DOHH2 (cell line): ENCODE measurements around the gene SUFU.

Experiments used
- H3F3A ChIP-seq: fragments of 200-600 bp; sonication (generic), shearing (Covaris generic); 2 replicates; pipeline ENCODE4 v1.6.0; 2016; ENCODE audit warnings: antibody characterized with exemption, mild to moderate bottlenecking; ENCODE audit not compliant: control insufficient read depth, insufficient read depth
- H3K27ac ChIP-seq: fragments of 200-600 bp; sonication (generic); 2 replicates; pipeline ENCODE4 v1.5.1; 2014; ENCODE audit warnings: low read depth, mild to moderate bottlenecking, low read length, moderate library complexity
- H3K27me3 ChIP-seq: fragments of 200-600 bp; sonication (generic); 2 replicates; pipeline ENCODE4 v1.6.1; 2014; ENCODE audit warnings: mild to moderate bottlenecking, low read length, mixed read lengths; ENCODE audit not compliant: control insufficient read depth
- H3K36me3 ChIP-seq: fragments of 200-600 bp; sonication (generic); 2 replicates; pipeline ENCODE4 v1.6.1; 2014; ENCODE audit warnings: mild to moderate bottlenecking, low read length, moderate library complexity, mixed read lengths; ENCODE audit not compliant: control insufficient read depth
- H3K4me1 ChIP-seq: fragments of 200-600 bp; sonication (generic); 2 replicates; pipeline ENCODE4 v1.6.1; 2014; ENCODE audit warnings: mild to moderate bottlenecking, low read length, mixed read lengths; ENCODE audit not compliant: control insufficient read depth
- H3K4me2 ChIP-seq: fragments of 200-600 bp; sonication (generic); 2 replicates; pipeline ENCODE4 v1.6.0; 2014; ENCODE audit warnings: mild to moderate bottlenecking, low read length, moderate library complexity
- H3K4me3 ChIP-seq: fragments of 200-600 bp; sonication (generic); 2 replicates; pipeline ENCODE4 v1.5.1; 2014; ENCODE audit warnings: mild to moderate bottlenecking, low read length, mixed read lengths
- H3K79me2 ChIP-seq: fragments of 200-600 bp; sonication (generic); 2 replicates; pipeline ENCODE4 v1.6.1; 2014; ENCODE audit warnings: mild to moderate bottlenecking, low read length, mixed read lengths; ENCODE audit not compliant: control insufficient read depth
- H3K9me2 ChIP-seq: fragments of 200-600 bp; sonication (generic); replicated peaks from 2 replicates; pipeline ENCODE4 v1.6.1; 2014; ENCODE audit warnings: mild to moderate bottlenecking, low read length, mixed read lengths; ENCODE audit not compliant: control insufficient read depth
- H3K9me3 ChIP-seq: fragments of 200-600 bp; sonication (generic); 2 replicates; pipeline ENCODE4 v1.6.1; 2014; ENCODE audit warnings: antibody characterized with exemption, low read length, mixed read lengths; ENCODE audit not compliant: control insufficient read depth, insufficient read depth
- H4K20me1 ChIP-seq: fragments of 200-600 bp; sonication (generic); 2 replicates; pipeline ENCODE4 v1.6.0; 2014; ENCODE audit warnings: low read depth, mild to moderate bottlenecking, antibody characterized with exemption, low read length, moderate library complexity; ENCODE audit not compliant: control insufficient read depth, insufficient read depth
- CTCF ChIP-seq: fragments of 200-600 bp; sonication (generic); IDR thresholded peaks from one replicate; pipeline ENCODE4 v1.5.1; 2014; ENCODE audit warnings: antibody characterized with exemption, mild to moderate bottlenecking, low read depth, low read length; ENCODE audit not compliant: poor library complexity, severe bottlenecking
- EZH2phosphoT487 ChIP-seq: fragments of 200-600 bp; sonication (generic); IDR thresholded peaks from 2 replicates; pipeline ENCODE4 v1.6.1; 2017; ENCODE audit warnings: borderline replicate concordance, mild to moderate bottlenecking, antibody characterized with exemption, low read length, moderate library complexity, mixed read lengths

Gene SUFU

GRCh38 chr10:102682416-102682815 is 178.6 kb downstream of the SUFU start:
- Histone ChIP-seq H3K36me3 (peaks cover 10% of the 10 kb centered on the region), H3K79me2 (no peaks in the 10 kb centered on the region), H4K20me1 (no peaks in the 10 kb centered on the region), H3K27me3 (no peaks in the 10 kb centered on the region), H3K9me2 (no peaks in the 10 kb centered on the region), H3K4me2 (no peak overlapping the region), H3K4me1 (no peaks in the 10 kb centered on the region), H3F3A (no peaks in the 10 kb centered on the region), H3K9me3 (no peaks in the 10 kb centered on the region), H3K27ac (no peak overlapping the region), H3K4me3 (no peak overlapping the region)
- TF ChIP-seq CTCF (no peak), EZH2phosphoT487 (no peak)

GRCh38 chr10:102682981-102683380 is 179.2 kb downstream of the SUFU start:
- TF ChIP-seq CTCF, result no peak
- no peaks in the 10 kb centered on the region for H3K9me3 ChIP-seq
- no peaks in the 10 kb centered on the region for H3K4me1 ChIP-seq
- H3F3A ChIP-seq, result no peaks in the 10 kb centered on the region
- peaks cover 10% of the 10 kb centered on the region for H3K36me3 ChIP-seq
- H3K4me2 ChIP-seq, result no peak overlapping the region
- no peak overlapping the region for H3K4me3 ChIP-seq
- no peaks in the 10 kb centered on the region for H3K27me3 ChIP-seq
- no peaks in the 10 kb centered on the region for H3K9me2 ChIP-seq
- no peak overlapping the region for H3K27ac ChIP-seq
- H4K20me1 ChIP-seq, result no peaks in the 10 kb centered on the region
- no peaks in the 10 kb centered on the region for H3K79me2 ChIP-seq
